VCaP (cell line): ENCODE measurements around the gene LBX2.

Source experiments
- H3K27ac ChIP-seq: fragments of 450-650 bp; 2 replicates; pipeline ENCODE4 v1.5.1; 2017
- CTCF ChIP-seq: fragments of 450-650 bp; conservative IDR thresholded peaks from 2 replicates; pipeline ENCODE4 v1.5.1; 2017; ENCODE audit warnings: mild to moderate bottlenecking, moderate library complexity

Gene LBX2

DNA sequence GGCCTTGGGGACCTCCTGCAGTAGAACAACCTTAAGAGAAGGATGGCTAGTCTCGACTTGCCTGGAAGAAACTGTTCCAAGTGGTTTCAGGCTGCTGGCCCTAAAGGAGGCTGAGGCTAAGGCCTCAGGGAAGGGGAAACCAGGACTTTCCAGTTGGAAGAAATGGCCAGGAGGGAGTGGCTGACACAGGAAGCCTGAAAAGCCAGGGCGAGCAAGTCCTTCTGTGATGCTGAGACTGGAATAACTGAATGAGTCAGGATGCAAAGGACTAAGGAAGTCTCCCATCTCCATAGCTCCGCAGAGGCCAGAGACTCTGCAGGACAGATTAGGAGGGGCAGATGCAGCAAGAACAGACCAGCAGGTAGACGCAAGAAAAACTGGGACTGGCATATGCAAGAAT is 37.7 kb upstream of the LBX2 start:
- no peak for TF ChIP-seq CTCF

DNA sequence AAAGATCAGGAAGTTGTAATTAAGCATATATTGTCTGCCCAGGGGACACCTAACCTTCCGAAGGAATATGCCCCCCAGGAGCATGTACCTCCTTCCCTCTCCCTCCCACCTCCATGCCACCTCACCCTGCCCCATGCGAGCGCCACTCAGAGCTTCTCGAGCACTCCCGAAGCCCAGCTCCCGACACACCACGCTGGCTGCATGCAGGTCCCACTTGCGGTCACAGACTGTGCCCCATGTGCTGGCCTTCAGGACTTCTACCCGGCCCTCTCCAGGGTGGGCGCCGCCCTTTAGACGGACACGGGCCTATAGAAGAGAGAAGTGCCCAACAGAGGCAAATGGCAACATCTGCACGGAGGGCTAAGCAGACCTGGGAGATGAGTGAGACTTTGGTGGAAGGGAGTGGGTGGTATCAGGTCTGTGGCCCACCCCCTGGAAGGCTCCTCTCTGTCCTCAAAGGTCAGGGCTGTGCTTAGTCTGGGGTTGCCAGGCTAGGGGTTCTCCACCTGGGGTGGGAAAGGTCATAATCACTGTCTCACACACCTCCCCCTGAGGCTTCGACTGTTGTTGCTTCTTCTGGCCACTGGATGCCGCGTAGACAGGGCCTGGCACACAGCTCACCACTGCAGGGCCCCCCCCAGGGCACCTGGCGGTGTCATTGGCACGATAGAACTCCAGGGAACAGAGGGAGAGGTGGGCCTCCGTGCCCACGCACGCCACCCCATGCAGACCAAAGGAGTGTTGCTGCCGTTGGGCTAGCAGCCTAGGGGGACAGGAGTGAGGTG is 37.0 kb upstream of the LBX2 start:
- H3K27ac ChIP-seq: no peak overlapping the region
- TF ChIP-seq CTCF: no peak

More for the DNA sequence above, 37.7 kb upstream of the LBX2 start:
- no peak overlapping the region for H3K27ac ChIP-seq

DNA sequence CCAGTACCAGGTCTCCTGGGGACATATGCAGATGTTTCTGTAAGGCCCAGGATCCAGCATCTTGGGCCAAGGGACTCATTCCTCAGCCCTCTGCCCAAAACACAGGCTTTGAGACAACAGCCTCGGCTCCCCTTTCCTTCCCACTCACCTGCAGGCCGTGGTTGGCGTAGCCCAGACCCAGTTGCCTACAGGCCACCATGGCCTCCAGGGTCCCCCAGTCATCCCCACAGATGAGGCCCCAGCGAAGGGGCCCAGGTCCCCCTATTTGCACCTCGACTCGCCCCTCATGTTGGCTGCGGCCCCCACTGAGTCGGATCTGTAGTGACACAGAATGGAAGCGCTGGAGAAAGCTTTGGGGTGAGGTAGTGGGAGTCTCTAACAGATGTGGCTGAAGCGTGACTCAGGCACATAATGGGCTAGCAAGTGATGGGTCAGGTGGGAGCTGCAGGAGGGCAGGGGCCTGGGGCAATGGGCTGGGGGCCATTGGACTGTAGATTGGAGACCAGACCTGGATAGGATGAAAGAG is 36.1 kb upstream of the LBX2 start:
- H3K27ac ChIP-seq: no peak overlapping the region
- no peak for TF ChIP-seq CTCF

DNA sequence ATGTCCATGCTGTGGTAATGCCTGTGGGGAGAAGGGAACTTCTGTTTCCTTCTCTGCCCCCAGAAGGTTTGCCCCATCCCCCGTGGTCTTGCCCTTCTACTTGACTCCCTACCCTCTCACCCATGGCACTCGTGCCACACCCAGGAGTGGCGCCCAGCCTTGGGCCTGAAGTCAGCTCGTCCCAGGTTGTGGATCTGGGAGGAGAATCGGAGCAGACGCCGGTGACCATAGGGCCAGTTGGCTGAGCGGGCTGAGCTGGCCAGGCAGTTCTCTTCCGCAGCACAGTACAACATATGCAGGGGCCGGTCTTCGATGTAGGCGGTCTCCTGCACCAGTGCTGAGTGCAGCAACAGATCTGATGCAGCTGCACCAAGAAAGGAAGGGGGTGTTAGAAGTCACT is 35.0 kb upstream of the LBX2 start:
- H3K27ac ChIP-seq: no peak overlapping the region
- TF ChIP-seq CTCF: no peak

GRCh38 chr2:74533464-74533863 is 34.1 kb upstream of the LBX2 start:
- no peak overlapping the region for H3K27ac ChIP-seq
- TF ChIP-seq CTCF: no peak

DNA sequence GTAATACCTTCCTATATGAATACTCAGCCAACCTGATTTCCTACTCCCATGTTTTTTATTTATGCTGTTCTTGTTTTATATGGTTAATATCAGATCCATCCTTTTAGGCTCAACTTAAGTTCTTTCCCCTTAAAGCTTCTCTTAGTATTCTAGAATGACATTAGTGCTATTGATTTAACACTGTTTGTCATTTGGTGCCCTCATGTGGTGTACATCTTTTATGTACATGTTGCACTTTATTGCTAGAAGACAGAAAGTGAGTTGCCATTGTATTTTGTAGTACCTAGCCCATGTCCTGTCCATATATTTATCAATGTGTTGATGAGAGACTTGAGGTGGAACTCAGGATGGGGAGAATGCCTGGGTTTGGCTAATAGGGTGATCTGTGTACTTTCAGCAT is 32.8 kb upstream of the LBX2 start:
- peak; percentile 57 for TF ChIP-seq CTCF
- H3K27ac ChIP-seq: no peak overlapping the region

- no peak overlapping the region for H3K27ac ChIP-seq
- TF ChIP-seq CTCF: no peak
Observed at GRCh38 chr2:74531666-74532065, 32.3 kb upstream of the LBX2 start.
